Prostate gland (tissue), 2 donors: ENCODE data around the gene UGT2B10. TPM values are rescaled to one million over a fixed set of nuclear protein-coding genes. Genes with fewer than 3 reads are reported as not detected.

ENCODE experiments used
- DNase-seq: peaks from one replicate; pipeline ENCODE4 v3.0.0-alpha.2; 2019; ENCODE audit warnings: low spot score
- H3K27ac ChIP-seq, 2 donors: fragments of 200-600 bp; sonication (generic); 2 replicates each; pipeline ENCODE4 v1.5.1; 2017 to 2019
- H3K27me3 ChIP-seq: fragments of 200-600 bp; sonication (generic); replicated peaks from 2 replicates; pipeline ENCODE4 v1.5.1; 2019; ENCODE audit not compliant: insufficient read depth
- H3K36me3 ChIP-seq, 2 donors: fragments of 200-600 bp; sonication (generic); 1 replicate in 1 of 2; 2 replicates in 1 of 2; pipeline versions ENCODE4 v1.5.1 to v1.8.1; 2017 to 2019
- H3K4me1 ChIP-seq: fragments of 200-600 bp; sonication (generic); replicated peaks from 2 replicates; pipeline ENCODE4 v1.5.1; 2019
- H3K4me3 ChIP-seq, 2 donors: fragments of 200-600 bp; sonication (generic); 2 replicates each; pipeline ENCODE4 v1.5.1; 2017 to 2019
- H3K9me3 ChIP-seq: fragments of 200-600 bp; sonication (generic); 2 replicates; pipeline ENCODE4 v1.5.1; 2017
- POLR2A ChIP-seq: fragments of 450-650 bp; IDR thresholded peaks from one replicate; pipeline ENCODE4 v1.6.1; 2016; ENCODE audit warnings: antibody characterized with exemption, mild to moderate bottlenecking
- POLR2AphosphoS5 ChIP-seq: sonication (generic); formaldehyde crosslinking; IDR thresholded peaks from one replicate; pipeline ENCODE4 v1.6.1; 2017; ENCODE audit warnings: antibody characterized with exemption
- WGBS: methylation state at CpG from one replicate; pipeline ENCODE4 v1.1.5; 2018; 5-methylcytosine and 5-hydroxymethylcytosine counted together
- intact Hi-C: fragments of 100-400 bp; cut with DNase I; formaldehyde crosslinking; loops from one replicate; pipeline ENCODE4 v1.14.2; 2022
- total RNA-seq, 2 donors: library from RNA; depleted of rRNA; stranded (reverse); fragments of >200 nt; gene quantifications; one replicate each; pipeline ENCODE4 v1.1.0, GENCODE V29; 2016
- TF ChIP-seq, protein P1 (sequence below), 4 experiments: fragments of 200-600 bp in 2 of 4; fragments of 450-650 bp in 2 of 4; sonication (generic) in 2 of 4; IDR thresholded peaks; 1 replicate in 3 of 4; 2 replicates in 1 of 4; pipeline ENCODE4 v1.5.1; 2016 to 2019; ENCODE audit warnings: antibody characterized with exemption in 4 of 4, mild to moderate bottlenecking in 2 of 4, moderate library complexity in 2 of 4

UGT2B10 gene
- total RNA-seq, 2 donors from 2014 or later = not detected

DNA sequence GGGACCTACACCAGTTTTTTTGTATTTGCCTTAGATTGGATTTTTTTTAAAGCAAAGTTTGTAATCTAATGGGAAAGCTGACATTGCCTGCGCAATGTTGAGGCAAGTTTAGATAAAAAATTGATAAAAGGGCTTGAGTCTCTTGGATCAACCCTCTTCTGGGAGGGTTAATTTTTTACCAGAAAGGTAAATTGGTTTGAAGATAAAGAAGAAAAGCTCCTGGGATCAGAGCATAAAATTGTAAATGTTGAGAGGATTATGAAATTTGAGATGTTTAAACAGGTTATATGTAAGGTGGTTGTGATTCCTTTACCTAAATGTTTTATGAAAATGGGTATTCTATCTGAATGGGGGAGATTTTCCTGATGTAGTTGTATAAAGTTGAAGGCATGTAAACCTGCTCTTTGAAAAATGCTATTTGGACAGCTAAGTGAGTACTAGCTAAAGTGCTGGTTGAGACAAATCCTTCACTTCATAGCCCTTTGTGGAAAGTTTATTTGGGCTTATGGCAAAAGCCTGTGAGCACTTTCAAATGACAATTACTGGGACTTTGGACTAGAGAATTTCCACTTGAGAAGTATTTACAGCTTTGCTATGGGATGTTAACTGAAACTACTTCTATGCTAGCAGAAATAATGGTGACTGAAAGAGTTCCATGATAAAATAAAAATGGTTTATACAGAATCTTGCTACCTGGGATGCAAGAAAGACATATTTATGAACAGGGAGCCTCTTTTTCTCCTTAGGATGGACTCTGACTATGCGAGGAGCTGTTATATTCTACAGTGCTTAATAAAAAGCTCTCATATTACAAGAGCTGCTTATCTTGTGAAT is 56.2 kb downstream of the UGT2B10 start:
- intact Hi-C loops = no loop called here
- WGBS = 51% methylated on average over 2 of the region's 2 CpGs
- Histone ChIP-seq H3K4me1 (no peaks in the 10 kb centered on the region), H3K9me3 (no peaks in the 10 kb centered on the region), H3K27me3 (no peaks in the 10 kb centered on the region), H3K27ac (no peak overlapping the region), H3K36me3 (no peaks in the 10 kb centered on the region), H3K4me3 (no peak overlapping the region)
- TF ChIP-seq, protein P1, sequence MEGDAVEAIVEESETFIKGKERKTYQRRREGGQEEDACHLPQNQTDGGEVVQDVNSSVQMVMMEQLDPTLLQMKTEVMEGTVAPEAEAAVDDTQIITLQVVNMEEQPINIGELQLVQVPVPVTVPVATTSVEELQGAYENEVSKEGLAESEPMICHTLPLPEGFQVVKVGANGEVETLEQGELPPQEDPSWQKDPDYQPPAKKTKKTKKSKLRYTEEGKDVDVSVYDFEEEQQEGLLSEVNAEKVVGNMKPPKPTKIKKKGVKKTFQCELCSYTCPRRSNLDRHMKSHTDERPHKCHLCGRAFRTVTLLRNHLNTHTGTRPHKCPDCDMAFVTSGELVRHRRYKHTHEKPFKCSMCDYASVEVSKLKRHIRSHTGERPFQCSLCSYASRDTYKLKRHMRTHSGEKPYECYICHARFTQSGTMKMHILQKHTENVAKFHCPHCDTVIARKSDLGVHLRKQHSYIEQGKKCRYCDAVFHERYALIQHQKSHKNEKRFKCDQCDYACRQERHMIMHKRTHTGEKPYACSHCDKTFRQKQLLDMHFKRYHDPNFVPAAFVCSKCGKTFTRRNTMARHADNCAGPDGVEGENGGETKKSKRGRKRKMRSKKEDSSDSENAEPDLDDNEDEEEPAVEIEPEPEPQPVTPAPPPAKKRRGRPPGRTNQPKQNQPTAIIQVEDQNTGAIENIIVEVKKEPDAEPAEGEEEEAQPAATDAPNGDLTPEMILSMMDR (IDR thresholded peaks at IDR 0.05) = no peak
- TF ChIP-seq POLR2A (no peak), POLR2AphosphoS5 (no peak)
- no peak for DNase-seq

DNA sequence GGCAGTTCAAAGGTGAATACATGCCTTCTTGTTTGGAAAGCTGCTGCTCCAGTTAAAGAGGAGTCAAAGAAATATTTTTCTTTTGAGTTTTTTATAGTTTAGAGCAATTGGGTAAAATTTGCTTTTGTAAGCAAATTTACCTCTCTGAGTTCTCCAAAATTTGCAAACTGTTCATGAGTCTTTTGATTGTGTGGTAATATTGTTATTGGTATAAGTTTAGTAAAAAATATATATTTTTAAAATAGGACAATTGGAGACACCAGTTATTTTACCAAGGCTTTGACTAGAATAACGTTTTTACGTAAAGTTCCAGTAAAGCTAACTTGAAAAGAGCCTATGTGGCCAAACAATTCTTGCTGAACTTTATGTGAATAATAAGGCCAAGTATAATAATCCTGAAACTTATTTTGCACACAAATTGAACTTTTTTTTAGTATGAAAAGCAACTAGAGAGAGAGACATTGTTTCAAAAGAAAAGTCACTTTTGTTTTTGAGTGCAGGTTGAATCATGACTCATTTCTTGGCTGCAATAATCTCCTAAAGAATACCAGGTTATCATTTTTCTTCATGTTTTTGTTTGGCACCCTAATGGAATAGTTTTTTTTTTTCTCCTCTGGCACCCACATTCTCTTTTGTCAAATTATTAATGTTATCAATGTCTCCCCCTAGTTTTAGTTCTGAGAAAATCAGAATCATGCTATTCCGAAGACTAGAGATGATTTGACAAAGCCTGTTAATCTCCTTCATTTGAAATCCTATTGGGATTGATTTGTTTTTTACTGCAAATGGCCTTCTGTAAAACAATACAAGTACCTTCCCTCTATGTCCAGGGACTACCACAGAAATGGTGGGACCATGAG is 57.1 kb downstream of the UGT2B10 start:
- H3K9me3 ChIP-seq = no peaks in the 10 kb centered on the region
- WGBS = 75% methylated on average over 3 of the region's 3 CpGs
- H3K27ac ChIP-seq = no peak overlapping the region
- no peak overlapping the region for H3K4me3 ChIP-seq
- no peaks in the 10 kb centered on the region for H3K27me3 ChIP-seq
- no peaks in the 10 kb centered on the region for H3K4me1 ChIP-seq
- intact Hi-C loops = no loop called here
- H3K36me3 ChIP-seq = no peaks in the 10 kb centered on the region
- TF ChIP-seq, protein P1 (IDR thresholded peaks at IDR 0.05) = no peak
- TF ChIP-seq POLR2AphosphoS5 (no peak), POLR2A (no peak)
- no peak for DNase-seq

DNA sequence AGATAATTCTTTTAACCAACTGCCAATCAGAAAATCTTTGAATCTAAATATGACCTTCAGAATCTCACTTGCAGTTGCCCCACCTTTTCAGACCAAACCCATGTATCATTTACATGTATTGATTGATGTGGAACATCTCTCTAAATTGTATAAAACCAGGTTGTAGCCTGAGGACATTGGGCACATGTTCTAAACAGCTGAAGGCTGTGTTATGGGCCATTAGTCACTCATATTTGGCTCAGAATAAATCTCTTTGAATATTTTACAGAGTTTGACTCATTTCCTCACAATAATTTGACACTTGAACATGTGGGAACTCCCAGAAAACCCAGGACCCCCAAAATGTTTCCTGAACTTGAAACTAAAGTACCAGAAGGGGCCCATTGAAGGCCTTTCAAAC is 58.7 kb downstream of the UGT2B10 start:
- Histone ChIP-seq H3K4me3 (no peak overlapping the region), H3K36me3 (no peaks in the 10 kb centered on the region), H3K9me3 (no peaks in the 10 kb centered on the region), H3K4me1 (no peaks in the 10 kb centered on the region), H3K27me3 (no peaks in the 10 kb centered on the region), H3K27ac (no peak overlapping the region)
- no peak for DNase-seq
- intact Hi-C loops = no loop called here
- TF ChIP-seq POLR2A (no peak), POLR2AphosphoS5 (no peak)
- TF ChIP-seq, protein P1 (IDR thresholded peaks at IDR 0.05) = no peak

DNA sequence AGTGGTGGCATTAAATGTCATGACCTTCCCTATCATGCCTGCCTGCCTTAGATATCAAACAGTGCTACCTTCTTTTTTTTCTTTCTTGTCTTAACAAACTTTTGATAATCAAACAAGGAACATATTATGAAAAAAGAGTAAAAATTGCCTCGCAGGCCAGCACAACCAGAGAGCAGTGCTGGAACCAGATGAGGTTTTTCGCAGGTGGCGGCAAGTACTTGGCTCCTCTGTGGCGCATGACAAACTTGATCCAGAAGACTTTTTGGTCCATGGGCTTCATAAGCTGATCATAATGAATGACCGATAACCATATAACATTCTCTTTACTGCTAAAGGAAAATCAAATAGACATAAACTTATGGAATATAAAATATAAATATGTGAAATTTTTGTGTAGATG is 61.8 kb downstream of the UGT2B10 start:
- H3K27ac ChIP-seq = no peak overlapping the region
- H3K36me3 ChIP-seq = no peaks in the 10 kb centered on the region
- no peaks in the 10 kb centered on the region for H3K9me3 ChIP-seq
- H3K4me3 ChIP-seq = no peak overlapping the region
- WGBS = 94% methylated on average over 5 of the region's 5 CpGs
- intact Hi-C loops = no loop called here
- no peaks in the 10 kb centered on the region for H3K27me3 ChIP-seq
- H3K4me1 ChIP-seq = no peaks in the 10 kb centered on the region
- TF ChIP-seq POLR2A (no peak), POLR2AphosphoS5 (no peak)
- TF ChIP-seq, protein P1 (IDR thresholded peaks at IDR 0.05) = no peak
- DNase-seq = no peak
